GM23338 (cell line): ENCODE measurements around the gene UBE2F.

ENCODE experiments used
- CREB1 ChIP-seq: fragments of 250-450 bp; sonication (Bioruptor Pico); IDR thresholded peaks from 2 replicates; pipeline ENCODE4 v1.5.0; 2020; ENCODE audit warnings: low read depth, mild to moderate bottlenecking, moderate library complexity
- EZH2 ChIP-seq: fragments of 200-600 bp; sonication (generic); IDR thresholded peaks from one replicate; pipeline ENCODE4 v1.8.0; 2017; ENCODE audit warnings: antibody characterized with exemption, mild to moderate bottlenecking, low read depth; ENCODE audit not compliant: unreplicated experiment
- EZH2phosphoT487 ChIP-seq: fragments of 200-600 bp; sonication (generic); IDR thresholded peaks from one replicate; pipeline ENCODE4 v1.8.1; 2018; ENCODE audit warnings: antibody characterized with exemption; ENCODE audit not compliant: unreplicated experiment
- JUNB ChIP-seq: IDR thresholded peaks from one replicate; pipeline ENCODE4 v1.6.1; 2016; ENCODE audit warnings: antibody characterized with exemption; ENCODE audit not compliant: unreplicated experiment
- NANOG ChIP-seq: IDR thresholded peaks from 2 replicates; pipeline ENCODE4 v1.6.1; 2016; ENCODE audit warnings: antibody characterized with exemption, borderline replicate concordance
- POLR2AphosphoS5 ChIP-seq: IDR thresholded peaks from 2 replicates; pipeline ENCODE4 v1.6.1; 2016; ENCODE audit warnings: antibody characterized with exemption, low read depth
- REST ChIP-seq: IDR thresholded peaks from one replicate; pipeline ENCODE4 v1.6.1; 2018; ENCODE audit warnings: antibody characterized with exemption; ENCODE audit not compliant: unreplicated experiment
- ZNF114 ChIP-seq: fragments of 250-450 bp; sonication (Bioruptor Pico); IDR thresholded peaks from 2 replicates; pipeline ENCODE4 v1.5.0; 2020; ENCODE audit warnings: mild to moderate bottlenecking, moderate library complexity
- ZNF331 ChIP-seq: fragments of 250-450 bp; sonication (Bioruptor Pico); IDR thresholded peaks from 2 replicates; pipeline ENCODE4 v1.5.0; 2020; ENCODE audit warnings: low read depth, mild to moderate bottlenecking, moderate library complexity
- TF ChIP-seq, protein P1 (sequence below), 2 experiments: fragments of 200-600 bp in 1 of 2; sonication (generic) in 1 of 2; conservative IDR thresholded peaks; 2 replicates each; pipeline versions ENCODE4 v1.5.1 to v1.6.1; 2016 to 2017; ENCODE audit warnings: antibody characterized with exemption in 2 of 2, low read depth in 2 of 2, mild to moderate bottlenecking in 2 of 2, moderate library complexity in 1 of 2
- TF ChIP-seq, protein P2 (sequence below): IDR thresholded peaks from 2 replicates; pipeline ENCODE4 v1.6.1; 2016; ENCODE audit warnings: antibody characterized with exemption
- TF ChIP-seq, protein P3 (sequence below): fragments of 250-450 bp; sonication (Bioruptor Pico); IDR thresholded peaks from 2 replicates; pipeline ENCODE4 v1.5.0; 2020; ENCODE audit warnings: mild to moderate bottlenecking, moderate library complexity

DNA sequence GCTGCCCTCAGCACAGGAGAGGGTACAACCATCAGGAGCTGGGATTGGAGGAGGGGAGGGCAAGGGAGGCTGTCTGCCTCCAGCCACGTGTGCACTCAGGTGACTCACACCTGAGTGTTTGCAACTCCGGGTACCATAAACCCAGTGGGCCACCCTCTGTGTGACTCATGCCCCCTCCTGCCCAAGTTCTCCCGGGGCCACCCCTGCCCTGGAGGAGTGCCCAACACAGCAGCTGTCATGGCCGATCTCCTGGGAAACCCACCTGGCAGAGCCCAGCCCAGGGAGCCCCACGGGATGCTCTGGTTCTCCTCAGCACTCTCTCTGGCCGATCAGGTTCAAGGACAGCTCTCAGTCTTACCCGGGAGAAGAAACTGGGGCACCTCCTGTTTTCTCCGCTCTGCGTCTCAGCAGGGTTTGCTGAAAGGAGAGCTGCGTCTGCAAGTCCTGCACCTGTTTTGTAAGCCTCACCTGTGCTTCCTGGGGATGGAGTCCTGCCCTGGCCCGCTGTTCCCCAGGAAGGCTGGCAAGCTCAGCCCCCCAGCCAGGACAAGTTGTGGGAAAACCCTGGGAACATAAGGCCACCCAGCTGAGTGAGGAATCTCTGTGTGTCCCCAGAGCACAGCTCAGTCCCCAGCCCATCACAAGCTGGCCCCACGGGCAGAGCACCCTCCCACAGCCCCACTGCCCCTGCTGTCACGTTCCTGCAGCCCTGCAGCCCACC, 44.0 kb upstream of the UBE2F start:
- TF ChIP-seq, protein P1, sequence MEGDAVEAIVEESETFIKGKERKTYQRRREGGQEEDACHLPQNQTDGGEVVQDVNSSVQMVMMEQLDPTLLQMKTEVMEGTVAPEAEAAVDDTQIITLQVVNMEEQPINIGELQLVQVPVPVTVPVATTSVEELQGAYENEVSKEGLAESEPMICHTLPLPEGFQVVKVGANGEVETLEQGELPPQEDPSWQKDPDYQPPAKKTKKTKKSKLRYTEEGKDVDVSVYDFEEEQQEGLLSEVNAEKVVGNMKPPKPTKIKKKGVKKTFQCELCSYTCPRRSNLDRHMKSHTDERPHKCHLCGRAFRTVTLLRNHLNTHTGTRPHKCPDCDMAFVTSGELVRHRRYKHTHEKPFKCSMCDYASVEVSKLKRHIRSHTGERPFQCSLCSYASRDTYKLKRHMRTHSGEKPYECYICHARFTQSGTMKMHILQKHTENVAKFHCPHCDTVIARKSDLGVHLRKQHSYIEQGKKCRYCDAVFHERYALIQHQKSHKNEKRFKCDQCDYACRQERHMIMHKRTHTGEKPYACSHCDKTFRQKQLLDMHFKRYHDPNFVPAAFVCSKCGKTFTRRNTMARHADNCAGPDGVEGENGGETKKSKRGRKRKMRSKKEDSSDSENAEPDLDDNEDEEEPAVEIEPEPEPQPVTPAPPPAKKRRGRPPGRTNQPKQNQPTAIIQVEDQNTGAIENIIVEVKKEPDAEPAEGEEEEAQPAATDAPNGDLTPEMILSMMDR (conservative IDR thresholded peaks at IDR 0.05; ENCODE audit: low read depth in 2 of 2), result no peak
- TF ChIP-seq POLR2AphosphoS5 (no peak), CREB1 (no peak), EZH2phosphoT487 (no peak), JUNB (no peak), EZH2 (no peak), REST (no peak), NANOG (no peak), ZNF114 (CRISPR knock-in tag) (no peak), ZNF331 (CRISPR knock-in tag) (no peak)
- TF ChIP-seq, protein P2, sequence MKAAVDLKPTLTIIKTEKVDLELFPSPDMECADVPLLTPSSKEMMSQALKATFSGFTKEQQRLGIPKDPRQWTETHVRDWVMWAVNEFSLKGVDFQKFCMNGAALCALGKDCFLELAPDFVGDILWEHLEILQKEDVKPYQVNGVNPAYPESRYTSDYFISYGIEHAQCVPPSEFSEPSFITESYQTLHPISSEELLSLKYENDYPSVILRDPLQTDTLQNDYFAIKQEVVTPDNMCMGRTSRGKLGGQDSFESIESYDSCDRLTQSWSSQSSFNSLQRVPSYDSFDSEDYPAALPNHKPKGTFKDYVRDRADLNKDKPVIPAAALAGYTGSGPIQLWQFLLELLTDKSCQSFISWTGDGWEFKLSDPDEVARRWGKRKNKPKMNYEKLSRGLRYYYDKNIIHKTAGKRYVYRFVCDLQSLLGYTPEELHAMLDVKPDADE, result no peak
- TF ChIP-seq, protein P3, sequence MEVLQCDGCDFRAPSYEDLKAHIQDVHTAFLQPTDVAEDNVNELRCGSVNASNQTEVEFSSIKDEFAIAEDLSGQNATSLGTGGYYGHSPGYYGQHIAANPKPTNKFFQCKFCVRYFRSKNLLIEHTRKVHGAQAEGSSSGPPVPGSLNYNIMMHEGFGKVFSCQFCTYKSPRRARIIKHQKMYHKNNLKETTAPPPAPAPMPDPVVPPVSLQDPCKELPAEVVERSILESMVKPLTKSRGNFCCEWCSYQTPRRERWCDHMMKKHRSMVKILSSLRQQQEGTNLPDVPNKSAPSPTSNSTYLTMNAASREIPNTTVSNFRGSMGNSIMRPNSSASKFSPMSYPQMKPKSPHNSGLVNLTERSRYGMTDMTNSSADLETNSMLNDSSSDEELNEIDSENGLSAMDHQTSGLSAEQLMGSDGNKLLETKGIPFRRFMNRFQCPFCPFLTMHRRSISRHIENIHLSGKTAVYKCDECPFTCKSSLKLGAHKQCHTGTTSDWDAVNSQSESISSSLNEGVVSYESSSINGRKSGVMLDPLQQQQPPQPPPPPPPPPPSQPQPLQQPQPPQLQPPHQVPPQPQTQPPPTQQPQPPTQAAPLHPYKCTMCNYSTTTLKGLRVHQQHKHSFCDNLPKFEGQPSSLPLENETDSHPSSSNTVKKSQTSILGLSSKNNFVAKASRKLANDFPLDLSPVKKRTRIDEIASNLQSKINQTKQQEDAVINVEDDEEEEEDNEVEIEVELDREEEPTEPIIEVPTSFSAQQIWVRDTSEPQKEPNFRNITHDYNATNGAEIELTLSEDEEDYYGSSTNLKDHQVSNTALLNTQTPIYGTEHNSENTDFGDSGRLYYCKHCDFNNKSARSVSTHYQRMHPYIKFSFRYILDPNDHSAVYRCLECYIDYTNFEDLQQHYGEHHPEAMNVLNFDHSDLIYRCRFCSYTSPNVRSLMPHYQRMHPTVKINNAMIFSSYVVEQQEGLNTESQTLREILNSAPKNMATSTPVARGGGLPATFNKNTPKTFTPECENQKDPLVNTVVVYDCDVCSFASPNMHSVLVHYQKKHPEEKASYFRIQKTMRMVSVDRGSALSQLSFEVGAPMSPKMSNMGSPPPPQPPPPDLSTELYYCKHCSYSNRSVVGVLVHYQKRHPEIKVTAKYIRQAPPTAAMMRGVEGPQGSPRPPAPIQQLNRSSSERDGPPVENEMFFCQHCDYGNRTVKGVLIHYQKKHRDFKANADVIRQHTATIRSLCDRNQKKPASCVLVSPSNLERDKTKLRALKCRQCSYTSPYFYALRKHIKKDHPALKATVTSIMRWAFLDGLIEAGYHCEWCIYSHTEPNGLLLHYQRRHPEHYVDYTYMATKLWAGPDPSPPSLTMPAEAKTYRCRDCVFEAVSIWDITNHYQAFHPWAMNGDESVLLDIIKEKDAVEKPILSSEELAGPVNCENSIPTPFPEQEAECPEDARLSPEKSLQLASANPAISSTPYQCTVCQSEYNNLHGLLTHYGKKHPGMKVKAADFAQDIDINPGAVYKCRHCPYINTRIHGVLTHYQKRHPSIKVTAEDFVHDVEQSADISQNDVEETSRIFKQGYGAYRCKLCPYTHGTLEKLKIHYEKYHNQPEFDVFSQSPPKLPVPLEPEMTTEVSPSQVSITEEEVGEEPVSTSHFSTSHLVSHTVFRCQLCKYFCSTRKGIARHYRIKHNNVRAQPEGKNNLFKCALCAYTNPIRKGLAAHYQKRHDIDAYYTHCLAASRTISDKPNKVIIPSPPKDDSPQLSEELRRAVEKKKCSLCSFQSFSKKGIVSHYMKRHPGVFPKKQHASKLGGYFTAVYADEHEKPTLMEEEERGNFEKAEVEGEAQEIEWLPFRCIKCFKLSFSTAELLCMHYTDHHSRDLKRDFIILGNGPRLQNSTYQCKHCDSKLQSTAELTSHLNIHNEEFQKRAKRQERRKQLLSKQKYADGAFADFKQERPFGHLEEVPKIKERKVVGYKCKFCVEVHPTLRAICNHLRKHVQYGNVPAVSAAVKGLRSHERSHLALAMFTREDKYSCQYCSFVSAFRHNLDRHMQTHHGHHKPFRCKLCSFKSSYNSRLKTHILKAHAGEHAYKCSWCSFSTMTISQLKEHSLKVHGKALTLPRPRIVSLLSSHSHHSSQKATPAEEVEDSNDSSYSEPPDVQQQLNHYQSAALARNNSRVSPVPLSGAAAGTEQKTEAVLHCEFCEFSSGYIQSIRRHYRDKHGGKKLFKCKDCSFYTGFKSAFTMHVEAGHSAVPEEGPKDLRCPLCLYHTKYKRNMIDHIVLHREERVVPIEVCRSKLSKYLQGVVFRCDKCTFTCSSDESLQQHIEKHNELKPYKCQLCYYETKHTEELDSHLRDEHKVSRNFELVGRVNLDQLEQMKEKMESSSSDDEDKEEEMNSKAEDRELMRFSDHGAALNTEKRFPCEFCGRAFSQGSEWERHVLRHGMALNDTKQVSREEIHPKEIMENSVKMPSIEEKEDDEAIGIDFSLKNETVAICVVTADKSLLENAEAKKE (CRISPR knock-in tag), result no peak
